Peyer's patch (tissue), 4 donors: ENCODE measurements around the gene ATP11B.

ENCODE experiments used
- POLR2A ChIP-seq, 2 donors: fragments of 450-650 bp; IDR thresholded peaks; one replicate each; pipeline ENCODE4 v1.5.1; 2017; ENCODE audit warnings: antibody characterized with exemption in 2 of 2, mild to moderate bottlenecking in 2 of 2, moderate library complexity in 2 of 2
- TF ChIP-seq, protein P1 (sequence below), 6 experiments: fragments of 450-650 bp in 4 of 6; fragments of 200-600 bp in 2 of 6; sonication (generic) in 1 of 6; IDR thresholded peaks; one replicate each; pipeline ENCODE4 v1.5.1; 2017 to 2019; ENCODE audit warnings: antibody characterized with exemption in 6 of 6, mild to moderate bottlenecking in 3 of 6, moderate library complexity in 1 of 6

DNA sequence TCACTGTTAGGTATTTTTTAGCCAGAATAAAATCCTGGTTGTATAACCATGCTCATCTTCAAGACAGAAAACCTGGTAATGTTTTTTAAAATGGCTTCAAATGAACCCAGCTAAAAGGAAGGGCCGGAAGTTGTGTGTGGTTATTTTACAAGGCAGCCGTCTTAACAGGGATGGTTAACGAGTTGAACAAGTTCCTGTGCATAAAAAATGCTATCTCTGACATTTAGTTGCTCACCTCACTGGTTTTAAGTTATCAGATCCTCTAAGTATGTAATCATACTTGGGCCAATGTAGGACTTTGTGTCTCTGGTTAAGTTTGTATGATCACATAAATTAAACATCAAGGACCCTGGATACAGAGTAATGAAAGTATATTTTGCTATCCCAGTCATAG, 2.1 kb downstream of the ATP11B start:
- TF ChIP-seq, protein P1, sequence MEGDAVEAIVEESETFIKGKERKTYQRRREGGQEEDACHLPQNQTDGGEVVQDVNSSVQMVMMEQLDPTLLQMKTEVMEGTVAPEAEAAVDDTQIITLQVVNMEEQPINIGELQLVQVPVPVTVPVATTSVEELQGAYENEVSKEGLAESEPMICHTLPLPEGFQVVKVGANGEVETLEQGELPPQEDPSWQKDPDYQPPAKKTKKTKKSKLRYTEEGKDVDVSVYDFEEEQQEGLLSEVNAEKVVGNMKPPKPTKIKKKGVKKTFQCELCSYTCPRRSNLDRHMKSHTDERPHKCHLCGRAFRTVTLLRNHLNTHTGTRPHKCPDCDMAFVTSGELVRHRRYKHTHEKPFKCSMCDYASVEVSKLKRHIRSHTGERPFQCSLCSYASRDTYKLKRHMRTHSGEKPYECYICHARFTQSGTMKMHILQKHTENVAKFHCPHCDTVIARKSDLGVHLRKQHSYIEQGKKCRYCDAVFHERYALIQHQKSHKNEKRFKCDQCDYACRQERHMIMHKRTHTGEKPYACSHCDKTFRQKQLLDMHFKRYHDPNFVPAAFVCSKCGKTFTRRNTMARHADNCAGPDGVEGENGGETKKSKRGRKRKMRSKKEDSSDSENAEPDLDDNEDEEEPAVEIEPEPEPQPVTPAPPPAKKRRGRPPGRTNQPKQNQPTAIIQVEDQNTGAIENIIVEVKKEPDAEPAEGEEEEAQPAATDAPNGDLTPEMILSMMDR (IDR thresholded peaks at IDR 0.05), result no peak
- TF ChIP-seq POLR2A (IDR thresholded peaks at IDR 0.05), result peak in 1 of 2 donors; percentile 29
